ENCODE data around the gene SPAG5. TPM values are rescaled to one million over a fixed set of nuclear protein-coding genes. Genes with fewer than 3 reads are reported as not detected.

Gene SPAG5, protein sequence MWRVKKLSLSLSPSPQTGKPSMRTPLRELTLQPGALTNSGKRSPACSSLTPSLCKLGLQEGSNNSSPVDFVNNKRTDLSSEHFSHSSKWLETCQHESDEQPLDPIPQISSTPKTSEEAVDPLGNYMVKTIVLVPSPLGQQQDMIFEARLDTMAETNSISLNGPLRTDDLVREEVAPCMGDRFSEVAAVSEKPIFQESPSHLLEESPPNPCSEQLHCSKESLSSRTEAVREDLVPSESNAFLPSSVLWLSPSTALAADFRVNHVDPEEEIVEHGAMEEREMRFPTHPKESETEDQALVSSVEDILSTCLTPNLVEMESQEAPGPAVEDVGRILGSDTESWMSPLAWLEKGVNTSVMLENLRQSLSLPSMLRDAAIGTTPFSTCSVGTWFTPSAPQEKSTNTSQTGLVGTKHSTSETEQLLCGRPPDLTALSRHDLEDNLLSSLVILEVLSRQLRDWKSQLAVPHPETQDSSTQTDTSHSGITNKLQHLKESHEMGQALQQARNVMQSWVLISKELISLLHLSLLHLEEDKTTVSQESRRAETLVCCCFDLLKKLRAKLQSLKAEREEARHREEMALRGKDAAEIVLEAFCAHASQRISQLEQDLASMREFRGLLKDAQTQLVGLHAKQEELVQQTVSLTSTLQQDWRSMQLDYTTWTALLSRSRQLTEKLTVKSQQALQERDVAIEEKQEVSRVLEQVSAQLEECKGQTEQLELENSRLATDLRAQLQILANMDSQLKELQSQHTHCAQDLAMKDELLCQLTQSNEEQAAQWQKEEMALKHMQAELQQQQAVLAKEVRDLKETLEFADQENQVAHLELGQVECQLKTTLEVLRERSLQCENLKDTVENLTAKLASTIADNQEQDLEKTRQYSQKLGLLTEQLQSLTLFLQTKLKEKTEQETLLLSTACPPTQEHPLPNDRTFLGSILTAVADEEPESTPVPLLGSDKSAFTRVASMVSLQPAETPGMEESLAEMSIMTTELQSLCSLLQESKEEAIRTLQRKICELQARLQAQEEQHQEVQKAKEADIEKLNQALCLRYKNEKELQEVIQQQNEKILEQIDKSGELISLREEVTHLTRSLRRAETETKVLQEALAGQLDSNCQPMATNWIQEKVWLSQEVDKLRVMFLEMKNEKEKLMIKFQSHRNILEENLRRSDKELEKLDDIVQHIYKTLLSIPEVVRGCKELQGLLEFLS
- total RNA-seq, result 10 to 100 TPM; 94.4 to 95.4 TPM

DNA sequence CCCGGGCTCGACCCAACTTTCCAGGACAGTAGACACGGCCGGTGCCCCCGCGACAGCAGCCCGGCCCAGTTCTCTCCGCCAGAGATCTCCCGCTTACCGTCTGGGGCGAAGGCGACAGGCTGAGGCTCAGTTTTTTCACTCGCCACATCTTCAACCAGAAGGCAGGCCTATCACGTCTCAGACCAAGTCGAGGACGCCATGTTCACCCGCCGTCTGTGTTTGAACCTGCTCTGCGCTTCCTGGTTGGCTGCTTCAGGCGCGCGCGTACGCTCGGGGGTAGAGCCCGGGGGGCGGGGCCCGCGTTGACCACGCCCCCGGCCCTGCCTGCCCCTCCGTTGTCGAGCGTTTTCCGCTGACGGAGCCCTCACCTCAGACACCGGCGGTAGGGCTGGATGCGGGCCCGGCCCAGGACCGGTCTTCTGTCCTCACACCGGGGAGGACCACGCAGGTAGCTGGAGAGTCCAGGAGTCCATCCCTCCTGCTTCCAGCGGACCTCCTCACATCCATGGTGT is at the start of gene SPAG5:
TSS of gene SPAG5 (minus strand) at position 227 of the 512 bp plus-strand sequence. CDS start at position 148, 79 bp downstream.
- ChIA-PET CTCF (interaction anchor here (0.8 to 1.6 kb wide), 5 partner anchors 14 to 211 kb away, joined by 3 to 9 read pairs (median 4); partner anchors contain the start of genes BLTP2 and PIGS), POLR2A (interaction anchor here (0.5 to 1.9 kb wide), 11 partner anchors 13 to 241 kb away, joined by 3 to 8 read pairs (median 4); partner anchors contain the start of genes PIGS, POLDIP2, SDF2 and SUPT6H)

DNA sequence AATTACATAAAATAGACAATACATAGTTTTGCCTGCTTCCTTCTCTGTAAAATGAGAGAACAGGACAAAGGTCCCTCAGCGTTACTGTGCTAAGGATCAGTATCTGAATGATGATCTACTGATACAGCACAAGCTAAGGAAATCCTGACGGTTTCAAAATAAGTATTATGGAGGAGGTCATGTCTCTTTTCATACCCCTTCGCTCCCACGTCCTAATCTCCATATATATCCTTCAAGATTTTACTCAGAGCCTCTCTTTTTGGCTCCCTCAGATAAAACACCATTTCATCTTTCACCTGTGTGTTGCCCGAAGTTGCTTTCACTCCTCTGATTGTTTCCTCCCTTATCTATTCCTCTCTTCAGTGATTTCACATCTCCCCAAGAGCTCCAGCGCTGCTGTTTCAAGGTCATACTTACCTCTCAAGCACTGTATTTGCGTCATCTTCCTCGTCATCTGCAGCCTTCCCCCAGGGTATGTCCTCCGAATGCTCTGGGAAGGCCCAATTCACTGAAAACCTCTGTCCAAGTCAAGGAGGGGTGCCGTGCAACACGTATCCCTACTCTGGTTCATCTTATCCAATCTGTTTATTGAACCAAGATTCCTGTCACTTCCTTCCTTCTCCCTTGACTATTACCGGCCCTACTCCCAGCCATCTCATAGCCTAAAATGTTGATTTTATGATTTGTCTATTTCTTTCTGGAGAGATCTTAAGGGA is 47.4 kb upstream of the SPAG5 start:
- CTCF ChIA-PET, result interaction anchor here (1.0 to 1.6 kb wide), 6 partner anchors 16 to 106 kb away, joined by 3 to 8 read pairs (median 3); partner anchors contain the start of genes RPL23A, SDF2 and SUPT6H

DNA sequence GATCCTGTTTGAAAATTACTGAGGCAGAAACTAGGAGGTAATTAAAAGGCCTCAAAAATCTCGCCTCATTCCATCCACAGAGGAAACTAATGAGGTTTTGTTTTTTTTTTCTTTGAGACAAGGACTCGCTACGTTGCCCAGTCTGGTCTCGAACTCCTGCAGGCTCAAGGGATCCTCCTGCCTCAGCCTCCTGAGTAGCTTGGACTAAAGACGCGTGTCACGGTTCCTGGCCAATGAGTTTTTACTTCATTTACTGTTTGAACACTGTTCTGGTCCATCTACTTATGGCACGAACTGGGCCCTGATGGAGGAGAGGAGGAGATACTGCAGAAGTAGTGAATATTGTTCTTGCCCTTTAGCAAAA is 46.7 kb upstream of the SPAG5 start:
- POLR2A ChIA-PET, result interaction anchor here (0.5 to 4.2 kb wide), 8 partner anchors 13 to 81 kb away, joined by 3 to 30 read pairs (median 5); partner anchors contain the start of genes PIGS, PROCA1, SDF2 and SUPT6H

More for the DNA sequence above, 47.4 kb upstream of the SPAG5 start:
- POLR2A ChIA-PET, result interaction anchor here (1.0 to 4.2 kb wide), 3 partner anchors 16 to 311 kb away, joined by 3 to 30 read pairs (median 12); partner anchors contain the start of genes IFT20, PROCA1, SDF2 and SUPT6H

DNA sequence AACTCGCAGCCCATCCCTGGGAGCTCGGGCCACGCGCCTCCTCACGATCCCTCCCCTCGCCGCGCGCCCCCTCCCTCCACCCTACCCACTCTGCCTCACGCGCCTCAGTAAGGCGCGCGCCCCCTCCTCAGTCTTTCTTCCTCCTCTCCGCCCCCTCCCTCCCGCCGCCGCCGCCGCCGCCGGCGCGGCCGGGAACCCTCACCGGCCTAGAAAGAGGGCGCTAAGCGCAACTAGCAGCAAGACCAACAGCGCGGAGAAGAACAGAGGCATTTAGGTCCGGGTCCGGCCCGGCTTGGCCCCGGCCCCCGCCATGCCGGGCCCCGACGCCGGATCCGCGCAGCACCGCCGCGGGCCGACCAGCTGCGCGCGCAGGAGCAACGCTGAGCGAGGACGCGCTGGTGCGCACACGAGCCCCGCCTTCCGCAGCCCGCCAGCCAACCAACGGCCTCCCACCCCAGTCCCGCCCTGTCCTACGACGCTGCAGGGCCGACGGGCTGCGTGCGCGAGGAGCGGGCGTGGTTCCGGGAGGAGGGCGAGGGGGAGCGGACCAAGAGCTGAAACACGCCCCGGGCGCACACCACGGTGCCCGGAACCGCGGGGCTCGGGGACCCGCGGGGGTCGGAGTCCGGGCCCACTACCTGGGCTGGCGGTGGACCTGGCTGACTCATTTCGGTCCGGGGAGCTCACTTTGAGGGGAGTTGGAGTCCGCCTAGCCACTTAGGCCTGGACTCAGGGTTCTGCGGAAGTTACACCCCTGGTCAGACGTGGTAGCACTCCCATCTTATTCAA is 46.2 kb upstream of the SPAG5 start, which contains the start of gene BLTP2:
TSS of gene BLTP2 (minus strand) at position 372 of the 789 bp plus-strand sequence. CDS start at position 270, 102 bp downstream.
- CTCF ChIA-PET, result interaction anchor here (0.9 to 3.1 kb wide), 9 partner anchors 12 to 105 kb away, joined by 3 to 15 read pairs (median 3); partner anchors contain the start of genes RPL23A, SDF2 and SUPT6H
- POLR2A ChIA-PET, result interaction anchor here (0.5 to 4.2 kb wide), 12 partner anchors 13 to 82 kb away, joined by 3 to 30 read pairs (median 5); partner anchors contain the start of genes PIGS, PROCA1, SDF2 and SUPT6H

More for the DNA sequence above, 46.7 kb upstream of the SPAG5 start:
- CTCF ChIA-PET, result interaction anchor here (0.9 to 3.1 kb wide), 7 partner anchors 17 to 106 kb away, joined by 3 to 15 read pairs (median 3); partner anchors contain the start of genes RPL23A, SDF2 and SUPT6H

DNA sequence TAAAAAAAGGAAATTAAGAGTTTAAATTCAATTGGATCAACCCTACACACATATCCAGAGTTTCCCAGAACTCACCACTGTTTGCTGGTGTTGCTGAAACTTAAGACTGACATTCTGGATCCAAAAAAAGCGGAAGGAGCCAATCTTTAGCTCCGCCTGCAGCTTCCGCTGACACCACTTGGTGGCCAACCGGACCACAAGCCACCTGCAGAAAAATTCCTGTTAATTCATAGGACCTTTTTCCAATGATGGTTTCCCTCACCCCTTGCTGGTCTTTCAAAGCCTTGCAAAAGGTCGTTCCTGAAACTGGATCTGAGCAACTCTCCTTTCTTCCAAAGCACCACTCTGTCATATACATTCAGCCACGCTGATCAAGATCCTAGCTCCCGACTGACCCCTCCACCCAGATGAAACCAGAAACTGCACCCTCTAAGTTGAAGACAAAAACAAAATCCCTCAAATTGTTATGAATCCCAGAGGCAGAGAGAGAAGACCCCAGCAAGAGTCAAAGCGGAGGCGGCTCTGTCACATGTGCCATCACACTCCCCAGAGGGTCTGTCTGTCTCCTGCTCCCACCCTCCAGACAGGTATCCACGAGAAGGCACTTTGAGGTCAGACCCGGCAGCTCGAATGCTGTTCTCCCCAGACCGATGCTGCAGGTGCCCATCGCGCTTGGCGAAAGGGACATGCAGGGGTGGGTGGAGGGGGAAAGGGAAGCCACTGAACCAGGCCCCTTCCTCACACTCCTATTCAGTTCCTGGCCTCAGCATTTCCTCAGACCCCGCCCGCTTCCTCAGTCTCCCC is 45.4 kb upstream of the SPAG5 start:
- ChIA-PET CTCF (interaction anchor here (0.5 to 3.1 kb wide), 10 partner anchors 13 to 118 kb away, joined by 3 to 15 read pairs (median 3); partner anchors contain the start of genes PROCA1, SDF2 and SUPT6H), POLR2A (interaction anchor here (0.6 to 4.2 kb wide), 9 partner anchors 12 to 67 kb away, joined by 3 to 30 read pairs (median 4); partner anchors contain the start of genes PROCA1, SDF2 and SUPT6H)

DNA sequence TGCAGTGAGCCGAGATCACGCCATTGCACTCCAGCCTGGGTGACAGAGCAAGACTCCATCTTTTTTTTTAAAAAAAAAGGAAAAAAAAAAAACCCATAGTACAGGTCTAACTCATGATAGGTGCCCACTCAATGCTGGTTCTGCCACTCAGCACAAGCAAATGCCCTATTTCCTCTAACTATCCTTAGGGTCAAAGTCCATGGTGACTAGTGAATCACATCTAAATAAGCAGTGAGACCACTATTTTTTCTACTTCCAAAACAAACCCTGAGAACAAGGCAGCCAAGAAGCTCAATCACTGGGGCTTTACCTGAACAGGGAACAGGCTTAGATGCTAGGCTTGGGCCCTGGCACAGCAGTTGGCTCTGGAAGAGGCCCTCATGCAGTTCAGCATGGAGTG is 42.8 kb upstream of the SPAG5 start:
- CTCF ChIA-PET, result interaction anchor here (0.6 to 1.1 kb wide), 2 partner anchors 11 to 16 kb away, joined by 3 to 4 read pairs; no protein-coding TSS in a partner anchor
- POLR2A ChIA-PET, result interaction anchor here (0.6 to 0.8 kb wide), 3 partner anchors 12 to 20 kb away, joined by 3 to 4 read pairs (median 3); partner anchors contain the start of genes SDF2 and SUPT6H

DNA sequence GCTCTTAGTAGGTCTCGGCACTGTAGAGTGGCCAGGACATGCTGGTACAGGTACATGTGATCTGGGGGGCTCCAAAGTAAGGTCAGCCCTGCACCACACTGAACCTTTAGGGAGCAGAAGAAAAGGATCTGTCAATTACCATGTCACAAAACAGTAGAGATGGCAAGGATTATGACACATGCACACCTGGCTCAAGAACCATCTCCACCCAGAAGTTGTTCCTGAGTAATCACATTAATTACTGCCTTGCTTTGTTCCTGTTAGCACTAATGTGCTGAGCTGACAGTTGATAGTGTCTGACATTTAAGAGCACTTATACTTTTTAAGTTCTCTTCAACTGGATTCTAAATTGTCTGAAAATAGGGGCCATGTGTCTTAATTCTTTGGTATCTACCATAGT is 36.7 kb upstream of the SPAG5 start:
- POLR2A ChIA-PET, result no interaction called here
- CTCF ChIA-PET, result no interaction called here

DNA sequence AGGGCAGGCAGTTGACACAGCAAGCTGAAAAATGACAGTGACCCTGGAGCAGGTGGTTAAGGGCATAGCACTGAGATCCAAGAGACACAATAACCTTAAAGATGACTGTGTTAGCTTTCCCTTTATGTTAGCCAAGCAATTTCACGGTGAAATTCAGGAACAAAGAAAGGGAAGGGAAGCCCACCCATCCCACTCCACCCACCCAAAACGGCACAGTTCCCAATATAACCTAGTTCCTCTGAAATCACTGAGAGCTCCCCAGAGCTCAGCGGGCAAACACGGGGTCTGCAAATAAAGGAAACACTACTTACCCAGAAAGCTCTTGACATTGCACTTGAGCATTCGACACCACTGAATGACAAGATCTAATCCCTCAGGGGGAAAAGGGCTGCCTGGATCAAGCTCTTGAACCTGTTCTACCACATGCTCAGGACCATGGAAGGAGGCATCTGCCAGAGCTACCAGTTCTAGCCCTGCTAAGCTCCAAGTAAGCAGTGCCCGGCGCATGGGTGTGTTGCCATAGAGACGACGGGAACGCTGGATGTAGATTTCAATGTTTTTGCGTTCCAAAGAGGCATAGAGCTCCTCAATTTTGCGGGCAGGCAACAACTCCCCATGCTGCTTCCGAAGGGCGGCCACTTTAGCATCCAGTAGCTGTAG is 35.5 kb upstream of the SPAG5 start:
- ChIA-PET CTCF (interaction anchor here (0.5 to 1.7 kb wide), 4 partner anchors 15 to 125 kb away, joined by 3 to 6 read pairs (median 4); no protein-coding TSS in a partner anchor), POLR2A (interaction anchor here (0.7 kb wide), 1 partner anchor 8 kb away, joined by 4 read pairs; no protein-coding TSS in a partner anchor)

DNA sequence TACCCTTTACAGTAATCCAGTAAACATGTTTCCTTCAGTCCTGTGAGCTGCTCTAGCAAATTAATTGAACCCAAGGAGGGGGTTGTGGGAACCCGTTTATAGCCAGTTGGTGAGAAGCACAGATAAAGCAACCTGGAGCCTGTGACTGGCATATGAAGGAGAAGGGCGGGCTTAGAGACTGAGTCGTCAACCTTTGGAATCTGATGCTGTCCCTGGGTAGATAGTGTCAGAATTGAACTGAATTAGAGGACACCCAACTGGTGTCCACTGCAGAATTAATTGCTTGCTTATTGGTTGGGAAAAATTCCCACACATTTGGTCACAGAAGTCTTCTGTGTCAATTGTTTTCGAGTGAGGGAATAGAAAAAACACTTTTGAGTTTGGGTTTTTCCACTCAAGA is 28.0 kb upstream of the SPAG5 start:
- POLR2A ChIA-PET, result no interaction called here
- CTCF ChIA-PET, result no interaction called here

DNA sequence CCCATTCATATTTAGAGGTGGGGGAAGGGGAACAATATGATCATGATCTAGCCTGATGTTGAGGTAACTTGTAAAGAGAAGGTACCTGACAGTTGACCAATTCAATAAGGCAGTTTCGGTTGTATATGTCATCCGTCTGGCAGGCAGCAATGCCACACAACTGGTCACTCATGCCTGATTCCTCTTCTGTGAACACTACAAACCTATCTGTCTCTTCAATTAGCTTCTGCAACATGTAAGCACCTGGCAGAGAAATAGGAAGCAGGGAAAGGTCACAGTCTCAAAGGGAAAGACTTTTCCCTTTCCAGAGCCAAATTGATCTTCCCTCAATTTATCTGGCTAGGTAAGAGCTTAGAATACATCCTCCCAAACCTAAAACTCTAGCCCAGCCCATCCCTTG is 25.3 kb upstream of the SPAG5 start:
- ChIA-PET CTCF (interaction anchor here (0.5 to 1.7 kb wide), 2 partner anchors 11 to 14 kb away, joined by 3 to 5 read pairs; no protein-coding TSS in a partner anchor), POLR2A (no interaction called here)

DNA sequence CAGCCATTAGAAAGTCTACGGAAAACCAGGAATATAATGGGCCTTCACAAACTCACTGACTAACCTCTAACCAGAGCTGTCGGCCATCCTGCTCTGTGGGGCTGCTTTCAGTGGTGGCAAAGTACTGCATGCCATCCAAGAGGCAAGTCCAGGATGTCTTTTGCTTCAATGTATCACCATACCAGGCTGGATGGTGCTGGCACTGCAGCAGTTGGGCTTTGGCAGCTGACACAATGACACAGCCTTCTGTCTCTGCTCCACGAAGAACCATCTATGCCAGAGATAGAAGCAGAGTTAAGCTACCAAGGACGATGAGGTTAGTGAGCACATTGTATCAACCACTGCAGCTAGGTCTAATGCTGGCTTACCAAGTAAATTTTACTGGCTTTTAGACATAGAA is 24.9 kb upstream of the SPAG5 start:
- ChIA-PET POLR2A (no interaction called here), CTCF (no interaction called here)

DNA sequence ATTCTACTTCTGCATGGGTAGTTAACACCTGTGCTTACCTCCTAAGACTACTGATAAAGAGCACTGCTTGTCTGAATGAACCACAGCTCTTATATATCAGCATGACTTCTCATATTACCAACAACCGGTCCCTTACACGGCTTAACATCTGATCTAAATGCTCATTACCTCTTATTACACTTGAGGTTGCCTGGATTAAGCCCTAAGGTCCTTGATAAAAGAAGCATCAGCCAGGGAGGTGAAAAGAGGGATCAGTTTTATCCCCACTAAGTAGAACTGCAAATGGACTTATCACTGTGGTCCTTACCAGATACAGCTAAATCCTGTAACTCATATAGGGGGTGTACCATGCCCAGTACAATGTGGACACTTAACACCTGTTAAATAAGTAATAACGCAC is 23.4 kb upstream of the SPAG5 start:
- ChIA-PET CTCF (no interaction called here), POLR2A (no interaction called here)

DNA sequence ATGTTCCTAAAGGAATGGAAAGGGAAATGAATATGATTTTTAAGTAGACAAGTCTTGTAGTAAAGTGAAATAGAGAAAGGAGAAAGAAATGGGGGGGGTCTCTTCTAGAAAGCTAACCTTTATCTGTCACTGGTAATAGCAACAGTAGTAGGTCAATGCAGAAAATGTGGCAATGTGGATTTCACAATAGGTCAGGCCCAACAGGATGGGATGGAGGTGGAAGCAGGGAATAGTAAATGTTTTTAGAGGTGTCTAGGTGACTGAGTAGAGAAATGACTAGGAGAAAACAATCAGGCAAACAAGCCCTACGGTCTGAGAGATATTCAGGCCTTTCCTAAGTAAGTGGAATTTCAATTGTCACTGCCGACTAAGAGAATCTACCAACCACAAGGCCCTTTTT is 21.2 kb upstream of the SPAG5 start:
- CTCF ChIA-PET, result no interaction called here
- POLR2A ChIA-PET, result no interaction called here

DNA sequence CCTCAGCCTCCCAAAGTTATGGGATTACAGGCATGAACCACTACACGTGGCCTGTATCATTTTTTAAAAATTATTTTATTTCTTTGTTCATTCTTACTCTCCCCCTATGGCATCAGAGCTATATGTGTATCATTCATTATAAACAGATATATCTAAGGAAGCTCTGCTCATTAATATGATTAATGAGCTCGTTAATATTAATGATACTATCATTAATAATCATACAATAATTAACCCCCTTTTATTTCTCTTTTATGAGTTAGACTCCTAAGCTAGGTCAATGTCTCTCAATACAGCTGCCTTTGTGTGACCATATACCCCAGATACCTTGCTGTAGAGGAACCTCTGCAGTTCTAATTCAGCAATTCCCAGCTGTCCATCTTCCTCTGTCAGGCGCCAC is 19.6 kb upstream of the SPAG5 start:
- ChIA-PET POLR2A (no interaction called here), CTCF (interaction anchor here (0.9 kb wide), 1 partner anchor 70 kb away, joined by 3 read pairs; no protein-coding TSS in a partner anchor)

DNA sequence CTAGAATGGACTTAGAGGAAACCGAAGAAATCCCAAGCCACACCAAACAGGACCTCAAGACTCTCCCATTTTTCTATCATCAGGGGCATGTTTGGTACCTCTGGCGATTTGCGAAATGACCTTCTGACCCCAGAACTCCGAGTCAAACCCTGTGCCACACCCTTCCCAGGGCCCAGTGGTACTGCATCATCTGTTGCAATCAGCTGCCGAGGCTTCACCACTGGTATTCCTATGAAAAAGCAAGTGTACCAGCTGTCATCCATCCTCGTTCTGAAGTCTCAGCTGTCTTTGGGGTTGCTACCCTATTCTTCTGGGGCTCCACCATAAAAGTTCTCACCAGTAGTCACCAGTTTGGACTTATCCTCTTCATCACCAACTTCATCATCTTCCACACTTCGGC is 17.5 kb upstream of the SPAG5 start:
- POLR2A ChIA-PET, result no interaction called here

More for the DNA sequence above, 17.5 kb upstream of the SPAG5 start:
- CTCF ChIA-PET, result no interaction called here
